ENCODE measurements around the gene TOP3A.
A peak's percentile ranks its signal among the peaks of the same experiment; 100 is the strongest.

Gene TOP3A

DNA sequence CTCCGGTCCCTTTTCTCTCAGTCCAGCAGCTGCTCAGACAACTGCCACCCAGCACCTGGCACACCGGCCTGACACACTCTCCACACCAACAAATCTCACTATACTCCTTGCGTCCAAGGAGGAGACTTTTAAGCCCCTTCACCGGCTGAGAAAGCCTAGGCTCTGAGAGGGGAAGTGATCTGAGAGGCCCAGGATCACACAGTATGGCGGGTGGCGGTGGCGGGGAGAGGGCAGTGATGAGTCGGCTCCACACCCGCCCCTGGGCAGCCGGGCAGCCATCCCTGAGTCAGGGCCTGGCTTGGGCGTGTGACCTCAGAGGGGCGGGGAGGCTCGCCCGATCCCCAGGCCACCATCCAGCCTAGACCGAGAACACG is 56.8 kb downstream of the TOP3A start:
- Histone ChIP-seq H3K27ac (ENCODE audit: poor library complexity, severe bottlenecking) (peak overlapping the region; percentile 94), H3K9me3 (ENCODE audit: severe bottlenecking) (no peaks in the 10 kb centered on the region), H3K36me3 (ENCODE audit: low read depth) (peaks cover 42% of the 10 kb centered on the region), H3K4me3 (ENCODE audit: severe bottlenecking) (peak overlapping the region; percentile 94), H3K4me1 (ENCODE audit: insufficient read depth, poor library complexity, severe bottlenecking) (peaks cover 17% of the 10 kb centered on the region), H3K27me3 (ENCODE audit: insufficient read depth, poor library complexity, severe bottlenecking) (no peaks in the 10 kb centered on the region)
- ATAC-seq (ENCODE audit: low read depth) (peak; percentile 61), DNase-seq (ENCODE audit: low spot score) (peak; percentile 88)
- TF ChIP-seq, protein P1, sequence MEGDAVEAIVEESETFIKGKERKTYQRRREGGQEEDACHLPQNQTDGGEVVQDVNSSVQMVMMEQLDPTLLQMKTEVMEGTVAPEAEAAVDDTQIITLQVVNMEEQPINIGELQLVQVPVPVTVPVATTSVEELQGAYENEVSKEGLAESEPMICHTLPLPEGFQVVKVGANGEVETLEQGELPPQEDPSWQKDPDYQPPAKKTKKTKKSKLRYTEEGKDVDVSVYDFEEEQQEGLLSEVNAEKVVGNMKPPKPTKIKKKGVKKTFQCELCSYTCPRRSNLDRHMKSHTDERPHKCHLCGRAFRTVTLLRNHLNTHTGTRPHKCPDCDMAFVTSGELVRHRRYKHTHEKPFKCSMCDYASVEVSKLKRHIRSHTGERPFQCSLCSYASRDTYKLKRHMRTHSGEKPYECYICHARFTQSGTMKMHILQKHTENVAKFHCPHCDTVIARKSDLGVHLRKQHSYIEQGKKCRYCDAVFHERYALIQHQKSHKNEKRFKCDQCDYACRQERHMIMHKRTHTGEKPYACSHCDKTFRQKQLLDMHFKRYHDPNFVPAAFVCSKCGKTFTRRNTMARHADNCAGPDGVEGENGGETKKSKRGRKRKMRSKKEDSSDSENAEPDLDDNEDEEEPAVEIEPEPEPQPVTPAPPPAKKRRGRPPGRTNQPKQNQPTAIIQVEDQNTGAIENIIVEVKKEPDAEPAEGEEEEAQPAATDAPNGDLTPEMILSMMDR (IDR thresholded peaks at IDR 0.05; ENCODE audit: poor library complexity, severe bottlenecking) = no peak

- TF ChIP-seq, protein P1 (IDR thresholded peaks at IDR 0.05; ENCODE audit: poor library complexity, severe bottlenecking) = peak; percentile 29
- H3K4me1 ChIP-seq (ENCODE audit: insufficient read depth, poor library complexity, severe bottlenecking) = peaks cover 17% of the 10 kb centered on the region
- peak; percentile 28 for ATAC-seq (ENCODE audit: low read depth)
- H3K27me3 ChIP-seq (ENCODE audit: insufficient read depth, poor library complexity, severe bottlenecking) = no peaks in the 10 kb centered on the region
- H3K9me3 ChIP-seq (ENCODE audit: severe bottlenecking) = no peaks in the 10 kb centered on the region
- peak; percentile 81 for DNase-seq (ENCODE audit: low spot score)
- peak overlapping the region; percentile 94 for H3K4me3 ChIP-seq (ENCODE audit: severe bottlenecking)
- H3K36me3 ChIP-seq (ENCODE audit: low read depth) = peaks cover 45% of the 10 kb centered on the region
- H3K27ac ChIP-seq (ENCODE audit: poor library complexity, severe bottlenecking) = peak overlapping the region; percentile 94
Measured at GRCh38 chr17:18257268-18257981, 57.4 kb downstream of the TOP3A start.

- H3K27ac ChIP-seq (ENCODE audit: poor library complexity, severe bottlenecking) = peak overlapping the region; percentile 94
- H3K36me3 ChIP-seq (ENCODE audit: low read depth) = peaks cover 52% of the 10 kb centered on the region
- TF ChIP-seq, protein P1 (IDR thresholded peaks at IDR 0.05; ENCODE audit: poor library complexity, severe bottlenecking) = no peak
- H3K4me1 ChIP-seq (ENCODE audit: insufficient read depth, poor library complexity, severe bottlenecking) = peaks cover 17% of the 10 kb centered on the region
- H3K27me3 ChIP-seq (ENCODE audit: insufficient read depth, poor library complexity, severe bottlenecking) = no peaks in the 10 kb centered on the region
- ATAC-seq (ENCODE audit: low read depth) (no peak), DNase-seq (ENCODE audit: low spot score) (no peak)
- no peaks in the 10 kb centered on the region for H3K9me3 ChIP-seq (ENCODE audit: severe bottlenecking)
- peak overlapping the region; percentile 94 for H3K4me3 ChIP-seq (ENCODE audit: severe bottlenecking)
Measured at GRCh38 chr17:18256776-18257175, 58.0 kb downstream of the TOP3A start.

- Histone ChIP-seq H3K9me3 (ENCODE audit: severe bottlenecking) (no peaks in the 10 kb centered on the region), H3K4me1 (ENCODE audit: insufficient read depth, poor library complexity, severe bottlenecking) (peaks cover 17% of the 10 kb centered on the region), H3K4me3 (ENCODE audit: severe bottlenecking) (no peak overlapping the region), H3K27ac (ENCODE audit: poor library complexity, severe bottlenecking) (peak overlapping the region; percentile 94), H3K36me3 (ENCODE audit: low read depth) (peaks cover 56% of the 10 kb centered on the region), H3K27me3 (ENCODE audit: insufficient read depth, poor library complexity, severe bottlenecking) (no peaks in the 10 kb centered on the region)
- DNase-seq (ENCODE audit: low spot score) (no peak), ATAC-seq (ENCODE audit: low read depth) (no peak)
- TF ChIP-seq, protein P1 (IDR thresholded peaks at IDR 0.05; ENCODE audit: poor library complexity, severe bottlenecking) = no peak
Measured at GRCh38 chr17:18256351-18256750, 58.4 kb downstream of the TOP3A start.

Measured in RWPE2 (cell line).